B cell (primary cell): ENCODE results near the gene ABCC3. TPM values are rescaled to one million over a fixed set of nuclear protein-coding genes. Genes with fewer than 3 reads are reported as not detected.

Source experiments
- ATAC-seq: fragments of 200-7000 bp; cut with Tn5 transposase; one replicate; pipeline ENCODE4 v1.10.0; 2021; ENCODE audit warnings: low read depth, mild to moderate bottlenecking, moderate number of reproducible peaks, moderate library complexity
- CTCF ChIA-PET: fragments of 350-600 bp; sonication (Branson Sonifier 250); formaldehyde crosslinking; loops from one replicate; lab custom pipeline; 2021; ENCODE audit warnings: antibody characterized with exemption, inconsistent platforms; lab: Charles Lee
- POLR2A ChIA-PET: fragments of 350-600 bp; sonication (Branson Sonifier 250); formaldehyde crosslinking; loops from one replicate; lab custom pipeline; 2021; ENCODE audit warnings: antibody characterized with exemption; lab: Charles Lee
- DNase-seq: peaks from one replicate; pipeline ENCODE4 v3.0.0; 2013
- H2AFZ ChIP-seq: 2 replicates; pipeline ENCODE4 v1.6.1; 2012; ENCODE audit warnings: mild to moderate bottlenecking, low read depth, low read length; ENCODE audit not compliant: insufficient read depth, poor library complexity, severe bottlenecking
- H3K27ac ChIP-seq, 2 donors: 1 replicate in 1 of 2; 2 replicates in 1 of 2; pipeline ENCODE4 v1.5.1; 2012 to 2013; ENCODE audit warnings: low read length in 2 of 2, mild to moderate bottlenecking in 2 of 2, moderate library complexity in 1 of 2
- H3K27me3 ChIP-seq, 4 experiments: fragments of 200-600 bp in 1 of 4; sonication (generic) in 1 of 4; replicated peaks in 1 of 4; 1 replicate in 2 of 4; 2 replicates in 2 of 4; pipeline versions ENCODE4 v1.6.1 to v1.7.0; 2013 to 2016; ENCODE audit warnings: low read length in 3 of 4, mild to moderate bottlenecking in 2 of 4, mixed read lengths in 1 of 4, moderate library complexity in 1 of 4; ENCODE audit not compliant: insufficient read depth in 4 of 4, control insufficient read depth in 3 of 4; ENCODE audit errors: control extremely low read depth in 1 of 4
- H3K36me3 ChIP-seq, 2 experiments: replicated peaks in 1 of 2; 1 replicate in 1 of 2; 2 replicates in 1 of 2; pipeline versions ENCODE4 v1.6.1 to v1.7.1; 2013; ENCODE audit warnings: low read length in 1 of 2; ENCODE audit not compliant: insufficient read depth in 2 of 2, control insufficient read depth in 1 of 2; ENCODE audit errors: control extremely low read depth in 1 of 2, extremely low read depth in 1 of 2
- H3K4me1 ChIP-seq, 2 donors: fragments of 200-600 bp in 1 of 2; sonication (generic) in 1 of 2; 1 replicate in 1 of 2; 2 replicates in 1 of 2; pipeline versions ENCODE4 v1.5.1 to v1.6.1; 2013 to 2017; ENCODE audit warnings: low read length in 2 of 2; ENCODE audit not compliant: control insufficient read depth in 2 of 2, insufficient read depth in 2 of 2
- H3K4me2 ChIP-seq: replicated peaks from 2 replicates; pipeline ENCODE3; 2012; ENCODE audit warnings: mild to moderate bottlenecking, low read depth, low read length; ENCODE audit not compliant: poor library complexity, severe bottlenecking
- H3K4me3 ChIP-seq, 5 experiments: fragments of 200-600 bp in 1 of 5; sonication (generic) in 1 of 5; 1 replicate in 3 of 5; 2 replicates in 2 of 5; pipeline versions ENCODE4 v1.5.1 to v1.7.0; 2011 to 2016; ENCODE audit warnings: low read length in 4 of 5, mild to moderate bottlenecking in 4 of 5, low read depth in 2 of 5, control low read depth in 1 of 5, moderate library complexity in 1 of 5; ENCODE audit not compliant: insufficient read depth in 1 of 5; ENCODE audit errors: control extremely low read depth in 1 of 5, extremely low read depth in 1 of 5
- H3K79me2 ChIP-seq: fragments of 200-600 bp; sonication (generic); one replicate; pipeline ENCODE4 v1.6.0; 2016; ENCODE audit warnings: low read length; ENCODE audit not compliant: control insufficient read depth, insufficient read depth
- H3K9ac ChIP-seq: fragments of 200-600 bp; sonication (generic); 2 replicates; pipeline ENCODE4 v1.6.1; 2017; ENCODE audit warnings: mild to moderate bottlenecking, low read length, moderate library complexity
- H3K9me3 ChIP-seq, 3 donors: one replicate each; pipeline versions ENCODE4 v1.6.1 to v1.7.1; 2013; ENCODE audit warnings: low read length in 2 of 3; ENCODE audit not compliant: control insufficient read depth in 2 of 3, insufficient read depth in 1 of 3; ENCODE audit errors: control extremely low read depth in 1 of 3
- H4K20me1 ChIP-seq: 2 replicates; pipeline ENCODE4 v1.6.0; 2012; ENCODE audit warnings: mild to moderate bottlenecking, low read length; ENCODE audit not compliant: insufficient read depth, control insufficient read depth, poor library complexity, severe bottlenecking
- H3K27ac Mint-ChIP-seq: one replicate; pipeline ENCODE4 v1.8.0; 2021; ENCODE audit warnings: mixed read lengths
- H3K27me3 Mint-ChIP-seq: one replicate; pipeline ENCODE4 v1.8.0; 2021; ENCODE audit warnings: mixed read lengths
- H3K4me1 Mint-ChIP-seq: one replicate; pipeline ENCODE4 v1.8.0; 2021; ENCODE audit warnings: mixed read lengths
- H3K4me3 Mint-ChIP-seq: one replicate; pipeline ENCODE4 v1.8.0; 2021; ENCODE audit warnings: mixed read lengths
- H3K9me3 Mint-ChIP-seq: one replicate; pipeline ENCODE4 v1.8.0; 2022; ENCODE audit warnings: mixed read lengths; ENCODE audit not compliant: insufficient read depth
- EZH2 ChIP-seq: IDR thresholded peaks from 2 replicates; pipeline ENCODE4 v1.6.1; 2012; ENCODE audit warnings: borderline replicate concordance, low read depth, mild to moderate bottlenecking, moderate library complexity, low read length; ENCODE audit not compliant: insufficient read depth, poor library complexity, severe bottlenecking
- WGBS: methylation state at CpG from one replicate; pipeline ENCODE4 v1.1.5; 2013; ENCODE audit warnings: missing lambda C conversion rate; ENCODE audit not compliant: insufficient coverage; 5-methylcytosine and 5-hydroxymethylcytosine counted together
- intact Hi-C: fragments of 100-400 bp; cut with micrococcal nuclease; formaldehyde crosslinking; loops from one replicate; pipeline ENCODE4 v1.10.0; 2022
- polyA plus RNA-seq: library from polyadenylated mRNA; depleted of rRNA; stranded (reverse); fragments of >200 nt; gene quantifications from 2 replicates; pipeline ENCODE4 v1.2.3, GENCODE V29; 2012
- total RNA-seq, 2 donors: library from RNA; stranded (reverse); fragments of 120-200 nt in 1 of 2; gene quantifications; 1 replicate in 1 of 2; 2 replicates in 1 of 2; pipeline versions ENCODE4 v1.2.3 to v1.2.4, GENCODE V29; 2013 to 2022
- TF ChIP-seq, protein P1 (sequence below): fragments of 200-600 bp; IDR thresholded peaks from one replicate; pipeline ENCODE4 v1.8.0; 2022; ENCODE audit warnings: antibody characterized with exemption, mild to moderate bottlenecking

Gene ABCC3
- total and polyA plus RNA-seq, 2 donors (not counting 1 experiment from before 2014, with no cell fraction given): 0.05 to 0.60 TPM

- POLR2A ChIA-PET: interaction anchor here (0.7 kb wide), 1 partner anchor 477 kb away, joined by 4 read pairs; no protein-coding TSS in a partner anchor
- no peaks in the 10 kb centered on the region for H4K20me1 ChIP-seq
These were observed 61.7 kb downstream of the ABCC3 start for GRCh38 chr17:50696365-50696879.

DNA sequence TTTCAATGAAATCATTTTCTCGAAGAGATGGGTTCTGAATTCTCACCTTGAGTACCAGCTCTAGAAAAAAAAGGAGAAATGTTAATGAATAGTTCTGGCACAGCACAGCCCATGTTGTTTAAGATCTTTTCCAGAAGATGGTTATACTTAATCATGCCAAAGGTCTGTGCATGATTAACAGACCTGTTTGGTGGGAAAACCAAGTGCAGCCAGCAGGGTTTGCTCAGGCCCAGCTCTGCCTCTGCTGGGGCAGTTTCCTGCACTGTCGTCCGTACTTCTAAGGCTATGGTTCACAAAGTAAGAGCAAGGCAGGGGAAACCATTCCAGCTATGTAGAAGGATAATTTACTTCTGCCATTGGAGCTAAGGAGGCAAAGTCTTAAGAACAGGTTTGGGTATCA is 62.4 kb downstream of the ABCC3 start:
- H3K9me3 ChIP-seq: no peaks in the 10 kb centered on the region
- WGBS: 100% methylated on average over 3 of the region's 3 CpGs
- H3K27me3 Mint-ChIP-seq: no peaks in the 10 kb centered on the region
- no peaks in the 10 kb centered on the region for H3K79me2 ChIP-seq
- no peak overlapping the region for H3K4me3 Mint-ChIP-seq
- ChIA-PET POLR2A (no interaction called here), CTCF (interaction anchor here (0.9 to 2.3 kb wide), 4 partner anchors 10 to 212 kb away, joined by 3 to 7 read pairs (median 4); partner anchors contain the start of gene LUC7L3)
- no peaks in the 10 kb centered on the region for H3K4me1 ChIP-seq
- intact Hi-C loops: loop anchor here (5.0 kb wide), 1 partner anchor 215 kb away; no protein-coding TSS in a partner anchor
- TF ChIP-seq, protein P1, sequence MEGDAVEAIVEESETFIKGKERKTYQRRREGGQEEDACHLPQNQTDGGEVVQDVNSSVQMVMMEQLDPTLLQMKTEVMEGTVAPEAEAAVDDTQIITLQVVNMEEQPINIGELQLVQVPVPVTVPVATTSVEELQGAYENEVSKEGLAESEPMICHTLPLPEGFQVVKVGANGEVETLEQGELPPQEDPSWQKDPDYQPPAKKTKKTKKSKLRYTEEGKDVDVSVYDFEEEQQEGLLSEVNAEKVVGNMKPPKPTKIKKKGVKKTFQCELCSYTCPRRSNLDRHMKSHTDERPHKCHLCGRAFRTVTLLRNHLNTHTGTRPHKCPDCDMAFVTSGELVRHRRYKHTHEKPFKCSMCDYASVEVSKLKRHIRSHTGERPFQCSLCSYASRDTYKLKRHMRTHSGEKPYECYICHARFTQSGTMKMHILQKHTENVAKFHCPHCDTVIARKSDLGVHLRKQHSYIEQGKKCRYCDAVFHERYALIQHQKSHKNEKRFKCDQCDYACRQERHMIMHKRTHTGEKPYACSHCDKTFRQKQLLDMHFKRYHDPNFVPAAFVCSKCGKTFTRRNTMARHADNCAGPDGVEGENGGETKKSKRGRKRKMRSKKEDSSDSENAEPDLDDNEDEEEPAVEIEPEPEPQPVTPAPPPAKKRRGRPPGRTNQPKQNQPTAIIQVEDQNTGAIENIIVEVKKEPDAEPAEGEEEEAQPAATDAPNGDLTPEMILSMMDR: no peak
- no peaks in the 10 kb centered on the region for H3K27me3 ChIP-seq
- peaks cover 7 to 76% of the 10 kb centered on the region in 2 experiments for H3K36me3 ChIP-seq
- H3K9ac ChIP-seq: no peak overlapping the region
- H3K4me1 Mint-ChIP-seq: peaks cover 6% of the 10 kb centered on the region
- H3K4me3 ChIP-seq: no peak overlapping the region
- H3K4me2 ChIP-seq: no peak overlapping the region
- no peak overlapping the region for H3K27ac Mint-ChIP-seq
- DNase-seq (no peak), ATAC-seq (no peak)
- no peak overlapping the region for H2AFZ ChIP-seq
- no peaks in the 10 kb centered on the region for H3K9me3 Mint-ChIP-seq
- no peak overlapping the region for H3K27ac ChIP-seq
- no peaks in the 10 kb centered on the region for H4K20me1 ChIP-seq

More at GRCh38 chr17:50696365-50696879, 61.7 kb downstream of the ABCC3 start:
- Histone ChIP-seq H3K9ac (no peak overlapping the region), H3K4me3 (no peak overlapping the region), H3K79me2 (no peaks in the 10 kb centered on the region), H3K27me3 (no peaks in the 10 kb centered on the region), H3K4me2 (no peak overlapping the region), H3K4me1 (no peaks in the 10 kb centered on the region), H2AFZ (no peak overlapping the region), H3K27ac (no peak overlapping the region), H3K9me3 (no peaks in the 10 kb centered on the region), H3K36me3 (peaks cover 7 to 71% of the 10 kb centered on the region in 2 experiments)
- H3K4me1 Mint-ChIP-seq: peaks cover 3% of the 10 kb centered on the region
- no peak overlapping the region for H3K4me3 Mint-ChIP-seq
- ATAC-seq (no peak), DNase-seq (no peak)
- intact Hi-C loops: loop anchor here (5.0 kb wide), 1 partner anchor 214 kb away; no protein-coding TSS in a partner anchor
- no peaks in the 10 kb centered on the region for H3K27me3 Mint-ChIP-seq
- H3K9me3 Mint-ChIP-seq: no peaks in the 10 kb centered on the region
- CTCF ChIA-PET: interaction anchor here (0.9 to 2.3 kb wide), 4 partner anchors 10 to 212 kb away, joined by 3 to 7 read pairs (median 4); partner anchors contain the start of gene LUC7L3
- TF ChIP-seq EZH2: no peak
- TF ChIP-seq, protein P1: no peak
- no peak overlapping the region for H3K27ac Mint-ChIP-seq
- 92% methylated on average over 1 of the region's 3 CpGs for WGBS
